HG02759 (cell line): ENCODE results near the gene SPACA7.

ENCODE experiments used
- ATAC-seq: cut with Tn5 transposase; IDR thresholded peaks from one replicate; pipeline ENCODE4 v1.9.1; 2021; ENCODE audit warnings: mild to moderate bottlenecking, moderate library complexity; ENCODE audit not compliant: unreplicated experiment

SPACA7 gene, protein sequence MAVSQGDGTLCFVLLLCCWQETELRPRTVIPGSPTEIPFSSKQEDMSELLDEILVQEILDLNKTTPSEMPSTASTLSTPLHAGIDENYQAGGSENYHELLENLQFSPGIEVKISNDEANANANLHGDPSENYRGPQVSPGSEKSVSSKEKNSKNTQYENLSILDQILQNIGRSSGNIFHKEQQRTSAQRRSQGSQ

GRCh38 chr13:112376050-112376681 lies at the start of gene SPACA7:
Gene SPACA7 (plus strand): TSS chr13:112376355. CDS start chr13:112376386, 31 bp downstream.
- ATAC-seq: no peak

GRCh38 chr13:112326821-112327370 lies 49.3 kb upstream of the SPACA7 start:
- no peak for ATAC-seq

DNA sequence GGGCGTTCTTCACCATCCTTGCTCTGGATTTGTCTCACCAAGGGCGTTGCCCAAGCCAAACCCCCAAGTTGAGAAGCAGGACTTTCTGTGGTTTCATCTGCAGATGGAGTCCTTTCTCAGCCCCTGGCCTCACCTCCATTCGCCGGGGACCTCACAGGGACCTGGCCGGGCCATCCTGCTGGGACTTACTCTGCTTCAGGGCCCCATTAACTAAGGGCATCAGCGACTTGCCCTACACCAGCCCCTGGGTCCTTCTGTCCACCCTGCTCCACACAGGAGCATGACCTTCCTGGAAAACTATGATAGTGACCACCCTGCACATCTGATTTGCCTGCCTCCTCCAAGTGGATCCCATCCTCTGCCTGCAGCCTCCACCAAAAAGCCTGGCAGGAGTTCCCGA lies 47.2 kb upstream of the SPACA7 start:
- ATAC-seq: no peak

DNA sequence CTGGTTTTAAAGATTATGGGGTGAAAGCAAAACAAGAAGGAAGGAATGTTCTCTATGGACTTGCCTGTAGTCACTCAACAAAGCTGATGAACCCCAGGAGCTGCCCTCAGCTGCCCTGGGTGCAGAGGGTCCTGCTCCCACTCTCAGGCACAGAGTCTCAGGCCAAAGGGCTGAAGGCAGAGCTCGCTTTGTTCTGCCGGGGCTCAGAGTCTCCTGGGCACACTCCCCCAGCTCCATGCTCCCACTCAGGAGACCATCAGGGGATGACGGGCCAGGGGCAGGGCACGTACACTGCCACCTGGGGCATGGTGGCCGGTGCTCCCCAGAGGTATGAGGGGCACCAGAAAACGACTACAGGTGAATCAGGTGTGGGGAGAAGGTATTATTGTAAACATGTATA lies 46.8 kb upstream of the SPACA7 start:
- no peak for ATAC-seq

- ATAC-seq: no peak
Measured at GRCh38 chr13:112330066-112330465, 46.1 kb upstream of the SPACA7 start.

GRCh38 chr13:112330479-112331381 lies 45.4 kb upstream of the SPACA7 start:
- ATAC-seq: no peak

- no peak for ATAC-seq
Measured at GRCh38 chr13:112331675-112332074, 44.5 kb upstream of the SPACA7 start.

- no peak for ATAC-seq
Measured at GRCh38 chr13:112332727-112333126, 43.4 kb upstream of the SPACA7 start.

GRCh38 chr13:112333756-112334543 lies 42.2 kb upstream of the SPACA7 start:
- ATAC-seq: no peak

DNA sequence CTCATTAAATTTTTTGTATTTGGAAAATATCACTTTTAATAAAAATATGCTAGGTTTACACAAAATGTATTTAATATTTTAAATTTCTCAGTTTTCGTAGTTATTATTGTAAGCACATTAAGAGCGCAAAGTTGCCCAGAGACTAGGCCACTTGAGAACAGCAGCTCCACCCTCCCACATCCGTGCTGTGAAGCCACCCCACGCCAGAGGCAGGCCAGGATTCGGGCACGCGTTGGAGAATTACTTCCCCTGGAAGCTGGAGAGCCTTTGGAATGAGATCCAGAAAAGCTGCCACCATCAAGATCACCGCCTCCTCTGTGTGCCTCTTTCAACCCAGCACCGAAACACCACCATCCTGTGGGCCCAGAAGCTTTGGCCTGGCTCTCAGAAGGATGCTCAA lies 41.0 kb upstream of the SPACA7 start:
- ATAC-seq: no peak

DNA sequence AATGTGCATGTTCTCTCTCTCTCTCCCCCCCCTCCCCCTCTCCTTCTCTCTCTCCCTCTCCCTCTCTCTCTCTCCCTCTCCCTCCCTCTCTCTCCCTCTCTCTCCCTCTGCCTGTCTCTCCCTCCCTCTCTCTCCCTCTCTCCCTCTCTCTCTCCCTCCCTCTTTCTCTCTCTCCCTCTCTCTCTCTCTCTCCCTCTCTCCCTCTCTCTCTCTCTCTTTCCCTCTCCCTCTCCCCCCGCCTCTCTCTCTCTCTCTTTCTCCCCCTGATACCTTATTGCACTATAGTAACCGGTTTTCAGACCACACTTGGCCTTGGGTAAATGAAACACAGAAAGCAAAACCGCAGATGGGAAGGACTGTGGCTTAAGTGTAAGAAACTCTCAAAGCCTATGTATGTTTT lies 34.7 kb upstream of the SPACA7 start:
- ATAC-seq: no peak

- ATAC-seq: no peak
Measured at GRCh38 chr13:112341976-112342735, 34.0 kb upstream of the SPACA7 start.

- no peak for ATAC-seq
Measured at GRCh38 chr13:112342841-112343361, 33.3 kb upstream of the SPACA7 start.

DNA sequence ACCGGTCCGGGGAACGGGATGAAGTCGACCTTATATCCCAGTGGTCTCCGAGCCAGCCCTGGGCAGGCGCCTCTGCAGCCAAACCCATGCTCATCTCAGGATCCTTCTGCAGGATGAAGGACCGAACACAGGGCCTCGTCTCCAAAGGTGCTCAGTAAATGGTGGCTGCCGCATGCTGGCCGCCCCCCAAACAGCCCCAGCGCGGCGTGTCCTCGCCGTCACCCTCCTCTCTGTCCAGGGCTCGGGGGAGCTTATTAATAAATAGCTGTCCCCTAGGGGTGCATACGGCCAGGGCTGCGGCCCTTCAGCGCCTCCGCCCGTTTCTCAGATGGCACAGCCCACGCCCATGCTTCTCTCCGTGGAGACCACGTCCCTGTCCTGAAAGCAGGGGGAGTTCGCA lies 32.6 kb upstream of the SPACA7 start:
- ATAC-seq: no peak

DNA sequence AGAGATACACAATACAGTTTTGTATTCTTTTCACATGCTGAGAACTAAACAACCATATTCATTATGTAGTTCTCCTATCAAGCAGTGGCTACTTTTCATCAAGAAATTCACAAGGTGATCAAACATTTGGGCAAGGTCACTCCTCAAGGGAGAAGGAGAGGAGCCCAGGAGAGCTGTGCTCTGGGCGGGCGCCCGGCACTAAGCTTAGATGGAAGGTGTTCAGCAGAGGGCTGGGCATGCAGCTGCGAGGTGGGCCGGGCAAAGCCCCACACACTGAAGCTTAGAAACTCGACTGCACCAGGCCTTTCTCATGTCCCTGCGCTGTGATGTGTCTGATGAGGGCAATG lies 30.4 kb upstream of the SPACA7 start:
- ATAC-seq: no peak

GRCh38 chr13:112346173-112346898 lies 29.8 kb upstream of the SPACA7 start:
- ATAC-seq: no peak

DNA sequence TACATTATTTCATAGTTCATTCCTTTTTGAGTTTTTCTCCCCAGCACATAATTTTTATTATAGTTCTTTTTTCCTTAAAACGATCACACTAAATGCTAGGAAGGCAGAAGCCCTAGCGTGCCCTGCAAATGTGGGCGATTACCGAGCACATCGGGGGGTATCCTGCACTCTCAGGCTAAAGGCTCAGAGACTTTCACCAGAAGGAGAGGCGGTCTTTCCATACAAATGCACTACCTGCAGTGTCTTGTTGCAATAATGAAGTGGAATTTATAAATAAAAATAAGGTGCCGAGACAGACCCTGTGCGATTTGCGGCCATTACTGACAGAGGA lies 29.3 kb upstream of the SPACA7 start:
- ATAC-seq: no peak

DNA sequence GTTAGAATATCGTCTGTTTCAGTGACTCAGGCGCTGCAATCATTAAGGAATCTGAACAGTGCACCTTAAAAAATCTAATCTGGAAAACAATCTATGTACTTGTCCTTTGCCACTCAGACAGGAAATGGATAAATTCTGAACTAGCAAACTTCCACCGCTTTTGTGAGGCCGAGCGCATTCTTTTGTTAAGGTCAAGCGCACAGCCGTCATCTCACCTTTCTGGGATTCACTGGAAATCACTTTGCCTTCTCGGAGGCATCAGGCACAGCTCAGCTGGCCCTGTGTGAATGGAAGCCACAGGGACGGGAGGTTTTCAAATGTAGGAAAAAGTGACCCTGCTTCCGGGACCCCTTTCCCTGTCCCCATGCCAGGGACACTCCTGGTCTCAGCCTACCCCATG lies 28.2 kb upstream of the SPACA7 start:
- ATAC-seq: no peak

DNA sequence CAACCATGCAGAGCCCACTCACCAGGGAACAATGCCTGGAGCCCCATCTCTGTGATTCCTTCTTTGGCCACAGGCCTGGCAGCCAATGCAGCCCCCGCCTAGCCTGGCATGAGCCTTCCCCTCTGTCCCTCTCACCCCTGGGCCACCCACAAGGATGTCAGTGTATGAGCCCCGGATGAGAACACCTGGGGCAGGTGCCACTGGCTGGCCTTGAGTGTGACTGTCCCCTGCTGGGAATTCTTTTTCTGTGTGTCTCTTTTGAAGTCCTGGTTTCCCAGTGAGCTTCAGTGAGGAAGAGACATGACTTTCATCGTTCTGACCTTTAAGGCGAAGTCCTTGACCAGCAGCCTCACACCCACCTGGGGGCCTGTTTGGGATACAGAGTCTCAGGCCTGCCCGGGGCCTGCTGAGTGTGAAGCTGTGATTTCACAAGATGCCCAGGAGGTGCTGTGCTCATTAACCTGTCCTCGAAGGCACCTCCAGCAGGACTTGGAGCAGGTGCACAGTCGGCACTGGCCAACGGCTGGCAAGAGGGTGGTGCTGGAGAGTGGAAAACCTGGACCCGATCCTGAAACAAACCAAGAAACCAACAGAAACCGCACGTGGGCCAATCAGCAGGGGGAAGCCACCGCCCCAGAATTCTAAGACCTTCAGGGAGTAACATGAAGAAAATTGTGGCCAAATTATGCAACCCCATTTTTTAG lies 27.4 kb upstream of the SPACA7 start:
- ATAC-seq: no peak
